Measurements from ENCODE around the gene DPYSL5.
"Not testable (repeated sequence)": the region's sequence is repeated elsewhere in the genome, so short reads cannot be mapped to it uniquely, and the experiment has no call there.

Gene DPYSL5

GRCh38 chr2:26922405-26923188 is 74.7 kb downstream of the DPYSL5 start:
- Histone ChIP-seq H3K4me3 (ENCODE audit: low read depth in 1 of 5, low read length in 5 of 5) (no peak overlapping the region), H3K9ac (ENCODE audit: low read length in 5 of 5) (no peak overlapping the region), H3K9me3 (ENCODE audit: control insufficient read depth in 5 of 5, low read length in 5 of 5) (no peaks in the 10 kb centered on the region), H3K27me3 (ENCODE audit: control insufficient read depth in 5 of 5, insufficient read depth in 4 of 5, low read length in 5 of 5) (peaks cover 0 to 3% (median 0%) of the 10 kb centered on the region in 5 donors), H3K36me3 (ENCODE audit: control insufficient read depth in 5 of 5, insufficient read depth in 5 of 5, low read length in 5 of 5) (no peaks in the 10 kb centered on the region), H3K4me1 (ENCODE audit: control insufficient read depth in 5 of 5, insufficient read depth in 5 of 5, low read length in 5 of 5) (peaks cover 0 to 5% (median 0%) of the 10 kb centered on the region in 5 donors), H3K27ac (ENCODE audit: low read depth, low read length) (no peak overlapping the region)

GRCh38 chr2:26923189-26923466 is 75.2 kb downstream of the DPYSL5 start:
- not testable (repeated sequence) for H3K9ac ChIP-seq (ENCODE audit: low read length in 5 of 5); H3K9me3 ChIP-seq (ENCODE audit: control insufficient read depth in 5 of 5, low read length in 5 of 5); H3K27me3 ChIP-seq (ENCODE audit: control insufficient read depth in 5 of 5, insufficient read depth in 4 of 5, low read length in 5 of 5); H3K4me1 ChIP-seq (ENCODE audit: control insufficient read depth in 5 of 5, insufficient read depth in 5 of 5, low read length in 5 of 5); H3K4me3 ChIP-seq (ENCODE audit: low read depth in 1 of 5, low read length in 5 of 5); H3K36me3 ChIP-seq (ENCODE audit: control insufficient read depth in 5 of 5, insufficient read depth in 5 of 5, low read length in 5 of 5); H3K27ac ChIP-seq (ENCODE audit: low read depth, low read length)

- H3K36me3 ChIP-seq (ENCODE audit: control insufficient read depth in 5 of 5, insufficient read depth in 5 of 5, low read length in 5 of 5), result no peaks in the 10 kb centered on the region
- H3K9me3 ChIP-seq (ENCODE audit: control insufficient read depth in 5 of 5, low read length in 5 of 5), result no peaks in the 10 kb centered on the region
- H3K4me1 ChIP-seq (ENCODE audit: control insufficient read depth in 5 of 5, insufficient read depth in 5 of 5, low read length in 5 of 5), result peaks cover 0 to 5% (median 0%) of the 10 kb centered on the region in 5 donors
- no peak overlapping the region for H3K4me3 ChIP-seq (ENCODE audit: low read depth in 1 of 5, low read length in 5 of 5)
- no peak overlapping the region for H3K9ac ChIP-seq (ENCODE audit: low read length in 5 of 5)
- H3K27me3 ChIP-seq (ENCODE audit: control insufficient read depth in 5 of 5, insufficient read depth in 4 of 5, low read length in 5 of 5), result peaks cover 0 to 4% (median 3%) of the 10 kb centered on the region in 5 donors
- H3K27ac ChIP-seq (ENCODE audit: low read depth, low read length), result no peak overlapping the region
Observed at GRCh38 chr2:26924731-26925099, 76.8 kb downstream of the DPYSL5 start.

- Histone ChIP-seq H3K9ac (ENCODE audit: low read length in 5 of 5) (no peak overlapping the region), H3K4me1 (ENCODE audit: control insufficient read depth in 5 of 5, insufficient read depth in 5 of 5, low read length in 5 of 5) (peaks cover 0 to 5% (median 0%) of the 10 kb centered on the region in 5 donors), H3K36me3 (ENCODE audit: control insufficient read depth in 5 of 5, insufficient read depth in 5 of 5, low read length in 5 of 5) (no peaks in the 10 kb centered on the region), H3K27me3 (ENCODE audit: control insufficient read depth in 5 of 5, insufficient read depth in 4 of 5, low read length in 5 of 5) (peaks cover 0 to 7% (median 3%) of the 10 kb centered on the region in 5 donors), H3K27ac (ENCODE audit: low read depth, low read length) (no peak overlapping the region), H3K4me3 (ENCODE audit: low read depth in 1 of 5, low read length in 5 of 5) (no peak overlapping the region), H3K9me3 (ENCODE audit: control insufficient read depth in 5 of 5, low read length in 5 of 5) (no peaks in the 10 kb centered on the region)
Observed at GRCh38 chr2:26925100-26925791, 77.3 kb downstream of the DPYSL5 start.

GRCh38 chr2:26927221-26927620 is 79.3 kb downstream of the DPYSL5 start:
- Histone ChIP-seq H3K4me1 (ENCODE audit: control insufficient read depth in 5 of 5, insufficient read depth in 5 of 5, low read length in 5 of 5) (peaks cover 0 to 5% (median 0%) of the 10 kb centered on the region in 5 donors), H3K9me3 (ENCODE audit: control insufficient read depth in 5 of 5, low read length in 5 of 5) (no peaks in the 10 kb centered on the region), H3K9ac (ENCODE audit: low read length in 5 of 5) (no peak overlapping the region), H3K27me3 (ENCODE audit: control insufficient read depth in 5 of 5, insufficient read depth in 4 of 5, low read length in 5 of 5) (peaks cover 0 to 7% (median 3%) of the 10 kb centered on the region in 5 donors), H3K27ac (ENCODE audit: low read depth, low read length) (no peak overlapping the region), H3K4me3 (ENCODE audit: low read depth in 1 of 5, low read length in 5 of 5) (no peak overlapping the region), H3K36me3 (ENCODE audit: control insufficient read depth in 5 of 5, insufficient read depth in 5 of 5, low read length in 5 of 5) (no peaks in the 10 kb centered on the region)

GRCh38 chr2:26932974-26933373 is 85.0 kb downstream of the DPYSL5 start:
- H3K27ac ChIP-seq (ENCODE audit: low read depth, low read length), result no peak overlapping the region
- no peaks in the 10 kb centered on the region for H3K4me1 ChIP-seq (ENCODE audit: control insufficient read depth in 5 of 5, insufficient read depth in 5 of 5, low read length in 5 of 5)
- H3K27me3 ChIP-seq (ENCODE audit: control insufficient read depth in 5 of 5, insufficient read depth in 4 of 5, low read length in 5 of 5), result peaks cover 0 to 16% (median 10%) of the 10 kb centered on the region in 5 donors
- H3K9me3 ChIP-seq (ENCODE audit: control insufficient read depth in 5 of 5, low read length in 5 of 5), result no peaks in the 10 kb centered on the region
- no peaks in the 10 kb centered on the region for H3K36me3 ChIP-seq (ENCODE audit: control insufficient read depth in 5 of 5, insufficient read depth in 5 of 5, low read length in 5 of 5)
- no peak overlapping the region for H3K9ac ChIP-seq (ENCODE audit: low read length in 5 of 5)
- no peak overlapping the region for H3K4me3 ChIP-seq (ENCODE audit: low read depth in 1 of 5, low read length in 5 of 5)

- Histone ChIP-seq H3K27ac (ENCODE audit: low read depth, low read length) (no peak overlapping the region), H3K9me3 (ENCODE audit: control insufficient read depth in 5 of 5, low read length in 5 of 5) (no peaks in the 10 kb centered on the region), H3K9ac (ENCODE audit: low read length in 5 of 5) (no peak overlapping the region), H3K27me3 (ENCODE audit: control insufficient read depth in 5 of 5, insufficient read depth in 4 of 5, low read length in 5 of 5) (peaks cover 0 to 16% (median 10%) of the 10 kb centered on the region in 5 donors), H3K4me1 (ENCODE audit: control insufficient read depth in 5 of 5, insufficient read depth in 5 of 5, low read length in 5 of 5) (no peaks in the 10 kb centered on the region), H3K36me3 (ENCODE audit: control insufficient read depth in 5 of 5, insufficient read depth in 5 of 5, low read length in 5 of 5) (no peaks in the 10 kb centered on the region), H3K4me3 (ENCODE audit: low read depth in 1 of 5, low read length in 5 of 5) (no peak overlapping the region)
Observed at GRCh38 chr2:26933431-26934334, 85.8 kb downstream of the DPYSL5 start.

- H3K4me3 ChIP-seq (ENCODE audit: low read depth in 1 of 5, low read length in 5 of 5), result no peak overlapping the region
- H3K9me3 ChIP-seq (ENCODE audit: control insufficient read depth in 5 of 5, low read length in 5 of 5), result no peaks in the 10 kb centered on the region
- H3K36me3 ChIP-seq (ENCODE audit: control insufficient read depth in 5 of 5, insufficient read depth in 5 of 5, low read length in 5 of 5), result no peaks in the 10 kb centered on the region
- no peaks in the 10 kb centered on the region for H3K4me1 ChIP-seq (ENCODE audit: control insufficient read depth in 5 of 5, insufficient read depth in 5 of 5, low read length in 5 of 5)
- no peak overlapping the region for H3K27ac ChIP-seq (ENCODE audit: low read depth, low read length)
- no peak overlapping the region for H3K9ac ChIP-seq (ENCODE audit: low read length in 5 of 5)
- peaks cover 0 to 16% (median 10%) of the 10 kb centered on the region in 5 donors for H3K27me3 ChIP-seq (ENCODE audit: control insufficient read depth in 5 of 5, insufficient read depth in 4 of 5, low read length in 5 of 5)
Observed at GRCh38 chr2:26934335-26934724, 86.4 kb downstream of the DPYSL5 start.

GRCh38 chr2:26934985-26935384 is 87.1 kb downstream of the DPYSL5 start:
- peaks cover 0 to 19% (median 3%) of the 10 kb centered on the region in 5 donors for H3K27me3 ChIP-seq (ENCODE audit: control insufficient read depth in 5 of 5, insufficient read depth in 4 of 5, low read length in 5 of 5)
- no peak overlapping the region for H3K4me3 ChIP-seq (ENCODE audit: low read depth in 1 of 5, low read length in 5 of 5)
- no peak overlapping the region for H3K27ac ChIP-seq (ENCODE audit: low read depth, low read length)
- H3K36me3 ChIP-seq (ENCODE audit: control insufficient read depth in 5 of 5, insufficient read depth in 5 of 5, low read length in 5 of 5), result no peaks in the 10 kb centered on the region
- H3K9me3 ChIP-seq (ENCODE audit: control insufficient read depth in 5 of 5, low read length in 5 of 5), result no peaks in the 10 kb centered on the region
- no peaks in the 10 kb centered on the region for H3K4me1 ChIP-seq (ENCODE audit: control insufficient read depth in 5 of 5, insufficient read depth in 5 of 5, low read length in 5 of 5)
- no peak overlapping the region for H3K9ac ChIP-seq (ENCODE audit: low read length in 5 of 5)

- no peaks in the 10 kb centered on the region for H3K36me3 ChIP-seq (ENCODE audit: control insufficient read depth in 5 of 5, insufficient read depth in 5 of 5, low read length in 5 of 5)
- H3K4me1 ChIP-seq (ENCODE audit: control insufficient read depth in 5 of 5, insufficient read depth in 5 of 5, low read length in 5 of 5), result no peaks in the 10 kb centered on the region
- no peaks in the 10 kb centered on the region for H3K9me3 ChIP-seq (ENCODE audit: control insufficient read depth in 5 of 5, low read length in 5 of 5)
- peaks cover 0 to 19% (median 3%) of the 10 kb centered on the region in 5 donors for H3K27me3 ChIP-seq (ENCODE audit: control insufficient read depth in 5 of 5, insufficient read depth in 4 of 5, low read length in 5 of 5)
- no peak overlapping the region for H3K4me3 ChIP-seq (ENCODE audit: low read depth in 1 of 5, low read length in 5 of 5)
- no peak overlapping the region for H3K9ac ChIP-seq (ENCODE audit: low read length in 5 of 5)
- H3K27ac ChIP-seq (ENCODE audit: low read depth, low read length), result no peak overlapping the region
Observed at GRCh38 chr2:26936855-26937254, 88.9 kb downstream of the DPYSL5 start.

Data from subcutaneous abdominal adipose tissue (tissue), 5 donors.